Keratinocyte (primary cell): ENCODE measurements around the gene MAP3K5. TPM values are rescaled to one million over a fixed set of nuclear protein-coding genes. Genes with fewer than 3 reads are reported as not detected.

Source experiments
- DNase-seq: peaks from one replicate; pipeline ENCODE4 v3.0.0-alpha.2; 2011; ENCODE audit warnings: low read depth, missing footprints, low spot score
- FAIRE-seq: peaks from 2 replicates; lab custom pipeline; 2011; peaks lifted over from hg19 to GRCh38; lab: Jason Lieb, UNC
- H2AFZ ChIP-seq: 2 replicates; pipeline ENCODE4 v1.6.0; 2012; ENCODE audit warnings: low read length, control low read depth, inconsistent platforms; ENCODE audit not compliant: control insufficient read depth
- H3K27ac ChIP-seq: 2 replicates; pipeline ENCODE4 v1.5.1; 2011; ENCODE audit warnings: low read length; ENCODE audit not compliant: control insufficient read depth, insufficient read depth
- H3K27me3 ChIP-seq: 3 replicates; pipeline ENCODE4 v1.6.0; 2011; ENCODE audit warnings: low read length; ENCODE audit not compliant: control insufficient read depth, insufficient read depth; ENCODE audit errors: extremely low read depth
- H3K36me3 ChIP-seq, 2 experiments: 2 replicates in 1 of 2; 3 replicates in 1 of 2; pipeline ENCODE4 v1.5.1; 2011; ENCODE audit warnings: low read length in 2 of 2, mild to moderate bottlenecking in 1 of 2; ENCODE audit not compliant: control insufficient read depth in 2 of 2, insufficient read depth in 2 of 2; ENCODE audit errors: extremely low read depth in 1 of 2
- H3K4me1 ChIP-seq: 3 replicates; pipeline ENCODE4 v1.5.1; 2011; ENCODE audit warnings: low read length; ENCODE audit not compliant: control insufficient read depth, insufficient read depth; ENCODE audit errors: extremely low read depth
- H3K4me2 ChIP-seq: 3 replicates; pipeline ENCODE4 v1.6.0; 2011; ENCODE audit warnings: low read depth, low read length; ENCODE audit not compliant: control insufficient read depth, insufficient read depth; ENCODE audit errors: extremely low read depth
- H3K4me3 ChIP-seq, 3 experiments: fragments of 200-600 bp in 1 of 3; sonication (generic) in 1 of 3; 2 replicates in 2 of 3; 3 replicates in 1 of 3; pipeline ENCODE4 v1.5.1; 2011 to 2016; ENCODE audit warnings: low read length in 3 of 3, mild to moderate bottlenecking in 3 of 3, control low read depth in 2 of 3, inconsistent platforms in 1 of 3, low read depth in 1 of 3, mixed read lengths in 1 of 3, mixed run types in 1 of 3, moderate library complexity in 1 of 3; ENCODE audit not compliant: control insufficient read depth in 2 of 3, insufficient read depth in 2 of 3; ENCODE audit errors: extremely low read depth in 1 of 3
- H3K79me2 ChIP-seq: 2 replicates; pipeline ENCODE4 v1.6.0; 2012; ENCODE audit warnings: low read length; ENCODE audit not compliant: control insufficient read depth, insufficient read depth
- H3K9ac ChIP-seq: 3 replicates; pipeline ENCODE4 v1.6.0; 2011; ENCODE audit warnings: low read length; ENCODE audit not compliant: control insufficient read depth, insufficient read depth; ENCODE audit errors: extremely low read depth
- H3K9me1 ChIP-seq: 3 replicates; pipeline ENCODE4 v1.6.0; 2011; ENCODE audit warnings: low read length; ENCODE audit not compliant: control insufficient read depth, insufficient read depth; ENCODE audit errors: extremely low read depth
- H3K9me3 ChIP-seq: 2 replicates; pipeline ENCODE4 v1.5.1; 2012; ENCODE audit warnings: low read depth, low read length; ENCODE audit not compliant: control insufficient read depth
- H4K20me1 ChIP-seq: 3 replicates; pipeline ENCODE4 v1.6.0; 2011; ENCODE audit warnings: low read length; ENCODE audit not compliant: control insufficient read depth, insufficient read depth; ENCODE audit errors: extremely low read depth
- EZH2 ChIP-seq: IDR thresholded peaks from one replicate; pipeline ENCODE4 v1.6.1; 2012; ENCODE audit warnings: inconsistent platforms, mild to moderate bottlenecking, low read length, moderate library complexity
- dilution Hi-C: fragments of 300-500 bp; cut with MboI; formaldehyde crosslinking; loops from one replicate; pipeline ENCODE4 v1.7.0; 2020; ENCODE audit warnings: low sequenced_read_pairs; ENCODE audit not compliant: extremely low pct_ligation_motif_present
- polyA plus RNA-seq, 5 experiments: library from polyadenylated mRNA; depleted of rRNA in 3 of 5; stranded (reverse) in 3 of 5; stranded (forward) in 1 of 5; unstranded in 1 of 5; fragments of >200 nt; gene quantifications; 1 replicate in 1 of 5; 2 replicates in 3 of 5; 3 replicates in 1 of 5; pipeline versions ENCODE4 v1.2.1 to v1.2.3, GENCODE V29; 2011 to 2012; ENCODE audit warnings: missing spikeins in 2 of 5, low read depth in 1 of 5, low replicate concordance in 1 of 5
- TF ChIP-seq, protein P1 (sequence below), 3 experiments: IDR thresholded peaks in 1 of 3; conservative IDR thresholded peaks in 1 of 3; optimal IDR thresholded peaks in 1 of 3; 2 replicates in 2 of 3; 3 replicates in 1 of 3; pipeline versions ENCODE3 to v1.5.1; 2011; ENCODE audit warnings: low read length in 3 of 3, mild to moderate bottlenecking in 3 of 3, moderate library complexity in 2 of 3, control low read depth in 1 of 3, inconsistent platforms in 1 of 3; ENCODE audit not compliant: insufficient read depth in 2 of 3; ENCODE audit errors: extremely low read depth in 1 of 3

The MAP3K5 gene
- polyA plus RNA-seq, 1 donor (not counting 4 experiments of a cell fraction or from before 2014, with no cell fraction given): 3.4 TPM

DNA sequence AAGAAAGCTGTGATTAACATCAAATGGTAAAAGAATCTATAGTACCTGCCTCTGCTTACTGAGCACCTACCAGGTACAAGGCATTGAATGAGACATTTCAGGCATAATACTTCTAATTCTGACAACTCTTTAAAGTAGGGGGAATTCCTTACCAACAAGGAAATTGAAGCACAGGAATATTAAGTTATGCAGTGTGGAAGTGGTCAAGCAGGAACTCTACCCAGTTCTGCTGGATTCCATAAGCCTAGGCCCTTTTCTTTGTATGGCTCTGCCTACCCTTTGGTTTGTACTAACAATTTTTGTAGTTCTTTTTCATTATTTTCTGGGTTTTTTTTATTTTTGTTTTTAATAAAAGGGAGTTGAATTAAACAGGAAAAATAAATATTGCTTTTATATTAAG is 114.5 kb downstream of the MAP3K5 start:
- H3K9ac ChIP-seq: no peak overlapping the region
- no peak for TF ChIP-seq EZH2
- TF ChIP-seq, protein P1, sequence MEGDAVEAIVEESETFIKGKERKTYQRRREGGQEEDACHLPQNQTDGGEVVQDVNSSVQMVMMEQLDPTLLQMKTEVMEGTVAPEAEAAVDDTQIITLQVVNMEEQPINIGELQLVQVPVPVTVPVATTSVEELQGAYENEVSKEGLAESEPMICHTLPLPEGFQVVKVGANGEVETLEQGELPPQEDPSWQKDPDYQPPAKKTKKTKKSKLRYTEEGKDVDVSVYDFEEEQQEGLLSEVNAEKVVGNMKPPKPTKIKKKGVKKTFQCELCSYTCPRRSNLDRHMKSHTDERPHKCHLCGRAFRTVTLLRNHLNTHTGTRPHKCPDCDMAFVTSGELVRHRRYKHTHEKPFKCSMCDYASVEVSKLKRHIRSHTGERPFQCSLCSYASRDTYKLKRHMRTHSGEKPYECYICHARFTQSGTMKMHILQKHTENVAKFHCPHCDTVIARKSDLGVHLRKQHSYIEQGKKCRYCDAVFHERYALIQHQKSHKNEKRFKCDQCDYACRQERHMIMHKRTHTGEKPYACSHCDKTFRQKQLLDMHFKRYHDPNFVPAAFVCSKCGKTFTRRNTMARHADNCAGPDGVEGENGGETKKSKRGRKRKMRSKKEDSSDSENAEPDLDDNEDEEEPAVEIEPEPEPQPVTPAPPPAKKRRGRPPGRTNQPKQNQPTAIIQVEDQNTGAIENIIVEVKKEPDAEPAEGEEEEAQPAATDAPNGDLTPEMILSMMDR (optimal IDR thresholded peaks at IDR 0.05 in 1 of 3, IDR thresholded peaks at IDR 0.05 in 1 of 3, conservative IDR thresholded peaks at IDR 0.05 in 1 of 3; ENCODE audit: extremely low read depth in 1 of 3, insufficient read depth in 2 of 3, low read length in 3 of 3): no peak
- dilution Hi-C loops: no loop called here
- no peaks in the 10 kb centered on the region for H3K36me3 ChIP-seq
- no peak overlapping the region for H3K4me2 ChIP-seq
- no peaks in the 10 kb centered on the region for H4K20me1 ChIP-seq
- DNase-seq (no peak), FAIRE-seq (peak; percentile 49)
- no peak overlapping the region for H2AFZ ChIP-seq
- no peaks in the 10 kb centered on the region for H3K9me1 ChIP-seq
- no peaks in the 10 kb centered on the region for H3K27me3 ChIP-seq
- H3K79me2 ChIP-seq: no peaks in the 10 kb centered on the region
- H3K9me3 ChIP-seq: no peaks in the 10 kb centered on the region
- H3K27ac ChIP-seq: no peak overlapping the region
- peaks cover 10% of the 10 kb centered on the region for H3K4me1 ChIP-seq
- no peak overlapping the region for H3K4me3 ChIP-seq

DNA sequence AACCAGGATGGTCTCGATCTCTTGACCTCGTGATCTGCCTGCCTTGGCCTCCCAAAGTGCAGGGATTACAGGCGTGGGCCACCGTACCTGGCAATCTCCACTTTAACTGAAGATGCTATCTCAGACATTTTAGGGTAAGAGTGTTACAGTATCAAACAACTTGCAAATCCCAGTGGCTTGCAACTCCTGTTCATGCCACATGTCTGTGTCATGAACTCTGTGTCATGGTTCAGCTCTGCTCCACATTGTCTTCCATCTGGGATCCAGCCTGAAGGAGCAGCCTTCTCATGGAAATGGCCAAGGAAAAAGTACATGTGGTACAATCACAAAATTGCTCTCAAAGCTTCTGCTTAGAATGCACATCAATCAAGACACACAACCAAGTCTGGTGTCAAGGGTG is 114.9 kb downstream of the MAP3K5 start:
- H3K4me3 ChIP-seq: no peak overlapping the region
- no peaks in the 10 kb centered on the region for H3K27me3 ChIP-seq
- no peak overlapping the region for H2AFZ ChIP-seq
- H3K4me2 ChIP-seq: no peak overlapping the region
- H4K20me1 ChIP-seq: no peaks in the 10 kb centered on the region
- FAIRE-seq: no peak
- dilution Hi-C loops: no loop called here
- H3K9ac ChIP-seq: no peak overlapping the region
- no peak for DNase-seq
- H3K79me2 ChIP-seq: no peaks in the 10 kb centered on the region
- H3K9me3 ChIP-seq: no peaks in the 10 kb centered on the region
- H3K27ac ChIP-seq: no peak overlapping the region
- TF ChIP-seq, protein P1 (optimal IDR thresholded peaks at IDR 0.05 in 1 of 3, IDR thresholded peaks at IDR 0.05 in 1 of 3, conservative IDR thresholded peaks at IDR 0.05 in 1 of 3; ENCODE audit: extremely low read depth in 1 of 3, insufficient read depth in 2 of 3, low read length in 3 of 3): no peak
- TF ChIP-seq EZH2: no peak
- no peaks in the 10 kb centered on the region for H3K9me1 ChIP-seq
- peaks cover 10% of the 10 kb centered on the region for H3K4me1 ChIP-seq
- H3K36me3 ChIP-seq: no peaks in the 10 kb centered on the region
